Uterus (tissue), 2 donors: ENCODE measurements around the gene TPPP.

Source experiments
- CTCF ChIP-seq, 4 experiments: fragments of 200-600 bp in 2 of 4; fragments of 450-650 bp in 2 of 4; sonication (generic) in 2 of 4; IDR thresholded peaks; one replicate each; pipeline ENCODE4 v1.5.1; 2016 to 2019; ENCODE audit warnings: antibody characterized with exemption in 4 of 4, mild to moderate bottlenecking in 2 of 4, moderate library complexity in 1 of 4
- POLR2A ChIP-seq, 2 donors: fragments of 450-650 bp; IDR thresholded peaks; one replicate each; pipeline ENCODE4 v1.6.1; 2016; ENCODE audit warnings: antibody characterized with exemption in 2 of 2, mild to moderate bottlenecking in 1 of 2, moderate library complexity in 1 of 2

- TF ChIP-seq CTCF (IDR thresholded peaks at IDR 0.05), result no peak
- no peak for TF ChIP-seq POLR2A (IDR thresholded peaks at IDR 0.05)
These were observed 40.3 kb downstream of the TPPP start for GRCh38 chr5:652773-653350.
